ENCODE results near the gene CISH.

Gene CISH

GRCh38 chr3:50630877-50631276 is 19.3 kb upstream of the CISH start:
- in situ Hi-C loops (cut with HindIII; ENCODE audit: low pct_unique_long_range_greater_than_20kb, low sequenced_read_pairs): no loop called here
- DNase-seq (ENCODE audit: low read depth in 1 of 2, low spot score in 1 of 2): no peak
- no peak for TF ChIP-seq JUND (IDR thresholded peaks at IDR 0.05; ENCODE audit: low read depth)

GRCh38 chr3:50630394-50630793 is 18.8 kb upstream of the CISH start:
- in situ Hi-C loops (cut with HindIII; ENCODE audit: low pct_unique_long_range_greater_than_20kb, low sequenced_read_pairs): no loop called here
- no peak for DNase-seq (ENCODE audit: low read depth in 1 of 2, low spot score in 1 of 2)
- TF ChIP-seq JUND (IDR thresholded peaks at IDR 0.05; ENCODE audit: low read depth): no peak

- no peak for DNase-seq (ENCODE audit: low read depth in 1 of 2, low spot score in 1 of 2)
- TF ChIP-seq JUND (IDR thresholded peaks at IDR 0.05; ENCODE audit: low read depth): no peak
- in situ Hi-C loops (cut with HindIII; ENCODE audit: low pct_unique_long_range_greater_than_20kb, low sequenced_read_pairs): no loop called here
These were observed 17.0 kb upstream of the CISH start for GRCh38 chr3:50628601-50629000.

- in situ Hi-C loops (cut with HindIII; ENCODE audit: low pct_unique_long_range_greater_than_20kb, low sequenced_read_pairs): no loop called here
These were observed 16.0 kb upstream of the CISH start for GRCh38 chr3:50627407-50628051.

GRCh38 chr3:50626401-50626800 is 14.8 kb upstream of the CISH start:
- TF ChIP-seq JUND (IDR thresholded peaks at IDR 0.05; ENCODE audit: low read depth): no peak
- no peak for DNase-seq (ENCODE audit: low read depth in 1 of 2, low spot score in 1 of 2)
- in situ Hi-C loops (cut with HindIII; ENCODE audit: low pct_unique_long_range_greater_than_20kb, low sequenced_read_pairs): no loop called here

More at GRCh38 chr3:50627407-50628051, 16.0 kb upstream of the CISH start:
- no peak for DNase-seq (ENCODE audit: low read depth in 1 of 2, low spot score in 1 of 2)
- no peak for TF ChIP-seq JUND (IDR thresholded peaks at IDR 0.05; ENCODE audit: low read depth)

GRCh38 chr3:50625231-50626182 is 13.9 kb upstream of the CISH start:
- TF ChIP-seq JUND (IDR thresholded peaks at IDR 0.05; ENCODE audit: low read depth): no peak
- in situ Hi-C loops (cut with HindIII; ENCODE audit: low pct_unique_long_range_greater_than_20kb, low sequenced_read_pairs): no loop called here
- DNase-seq (ENCODE audit: low read depth in 1 of 2, low spot score in 1 of 2): no peak

GRCh38 chr3:50624634-50625033 is 13.1 kb upstream of the CISH start:
- TF ChIP-seq JUND (IDR thresholded peaks at IDR 0.05; ENCODE audit: low read depth): no peak
- peak in 1 of 2 experiments; percentile 87 for DNase-seq (ENCODE audit: low read depth in 1 of 2, low spot score in 1 of 2)
- in situ Hi-C loops (cut with HindIII; ENCODE audit: low pct_unique_long_range_greater_than_20kb, low sequenced_read_pairs): no loop called here

GRCh38 chr3:50623840-50624474 is 12.4 kb upstream of the CISH start:
- DNase-seq (ENCODE audit: low read depth in 1 of 2, low spot score in 1 of 2): no peak
- no peak for TF ChIP-seq JUND (IDR thresholded peaks at IDR 0.05; ENCODE audit: low read depth)
- in situ Hi-C loops (cut with HindIII; ENCODE audit: low pct_unique_long_range_greater_than_20kb, low sequenced_read_pairs): no loop called here

GRCh38 chr3:50622881-50623280 is 11.3 kb upstream of the CISH start:
- in situ Hi-C loops (cut with HindIII; ENCODE audit: low pct_unique_long_range_greater_than_20kb, low sequenced_read_pairs): no loop called here
- DNase-seq (ENCODE audit: low read depth in 1 of 2, low spot score in 1 of 2): no peak
- no peak for TF ChIP-seq JUND (IDR thresholded peaks at IDR 0.05; ENCODE audit: low read depth)

- no peak for DNase-seq (ENCODE audit: low read depth in 1 of 2, low spot score in 1 of 2)
- in situ Hi-C loops (cut with HindIII; ENCODE audit: low pct_unique_long_range_greater_than_20kb, low sequenced_read_pairs): no loop called here
- no peak for TF ChIP-seq JUND (IDR thresholded peaks at IDR 0.05; ENCODE audit: low read depth)
These were observed 9.2 kb upstream of the CISH start for GRCh38 chr3:50620820-50621219.

GRCh38 chr3:50620420-50620819 is 8.8 kb upstream of the CISH start:
- TF ChIP-seq JUND (IDR thresholded peaks at IDR 0.05; ENCODE audit: low read depth): no peak
- no peak for DNase-seq (ENCODE audit: low read depth in 1 of 2, low spot score in 1 of 2)
- in situ Hi-C loops (cut with HindIII; ENCODE audit: low pct_unique_long_range_greater_than_20kb, low sequenced_read_pairs): no loop called here

GRCh38 chr3:50617911-50618481 is 6.4 kb upstream of the CISH start:
- TF ChIP-seq JUND (IDR thresholded peaks at IDR 0.05; ENCODE audit: low read depth): no peak
- no peak for DNase-seq (ENCODE audit: low read depth in 1 of 2, low spot score in 1 of 2)
- in situ Hi-C loops (cut with HindIII; ENCODE audit: low pct_unique_long_range_greater_than_20kb, low sequenced_read_pairs): no loop called here
